Ammon's horn (tissue), 1 donor: Measurements from ENCODE around the gene HMCN2.

Experiments used
- DNase-seq: peaks from one replicate; pipeline ENCODE4 v3.0.0-alpha.2; 2016; ENCODE audit warnings: low spot score

Gene HMCN2

GRCh38 chr9:130346431-130346830, 80.9 kb downstream of the HMCN2 start:
- no peak for DNase-seq

DNA sequence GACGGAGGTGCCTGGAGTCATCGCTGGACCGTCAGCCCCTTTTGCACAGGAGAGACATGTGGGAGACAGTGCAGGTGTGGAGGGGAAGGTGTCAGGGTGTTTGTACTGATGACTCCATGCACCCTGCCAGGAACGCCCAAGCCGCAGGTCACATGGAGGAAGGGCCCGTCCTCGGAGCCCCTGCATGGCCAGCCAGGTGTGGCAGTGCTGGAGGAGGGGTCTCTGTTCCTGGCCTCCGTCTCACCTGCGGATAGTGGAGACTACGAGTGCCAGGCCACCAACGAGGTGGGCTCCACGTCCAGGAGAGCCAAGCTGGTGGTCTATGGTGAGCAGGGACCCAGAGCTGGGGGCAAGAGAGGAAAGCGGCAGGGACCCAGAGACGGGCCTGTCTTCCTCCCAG, 81.5 kb downstream of the HMCN2 start:
- no peak for DNase-seq

DNA sequence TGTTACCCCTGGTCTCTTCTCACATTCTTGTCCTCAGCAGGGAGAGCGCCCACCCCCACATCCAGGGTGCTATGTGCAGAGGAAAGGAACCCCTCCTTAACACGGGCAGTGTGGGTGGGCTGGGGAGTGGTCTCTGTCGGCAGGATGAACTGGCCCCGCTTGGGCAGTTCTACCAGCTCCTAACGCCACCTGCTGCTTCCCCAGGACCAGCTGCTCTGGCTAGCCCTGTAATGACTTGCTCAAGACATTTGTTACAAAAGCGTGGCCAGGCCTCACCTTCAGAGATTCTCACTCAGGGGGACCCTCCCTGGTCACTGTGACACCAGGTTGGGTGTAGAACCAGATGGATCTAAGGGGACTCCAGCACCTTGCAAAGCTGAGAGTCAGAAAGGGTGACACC, 82.4 kb downstream of the HMCN2 start:
- no peak for DNase-seq

- DNase-seq: no peak
These were observed 82.8 kb downstream of the HMCN2 start for GRCh38 chr9:130348341-130348740.

GRCh38 chr9:130348881-130349280, 83.3 kb downstream of the HMCN2 start:
- no peak for DNase-seq

- no peak for DNase-seq
These were observed 83.8 kb downstream of the HMCN2 start for GRCh38 chr9:130349398-130349797.

- DNase-seq: no peak
These were observed 85.8 kb downstream of the HMCN2 start for GRCh38 chr9:130351343-130351742.

DNA sequence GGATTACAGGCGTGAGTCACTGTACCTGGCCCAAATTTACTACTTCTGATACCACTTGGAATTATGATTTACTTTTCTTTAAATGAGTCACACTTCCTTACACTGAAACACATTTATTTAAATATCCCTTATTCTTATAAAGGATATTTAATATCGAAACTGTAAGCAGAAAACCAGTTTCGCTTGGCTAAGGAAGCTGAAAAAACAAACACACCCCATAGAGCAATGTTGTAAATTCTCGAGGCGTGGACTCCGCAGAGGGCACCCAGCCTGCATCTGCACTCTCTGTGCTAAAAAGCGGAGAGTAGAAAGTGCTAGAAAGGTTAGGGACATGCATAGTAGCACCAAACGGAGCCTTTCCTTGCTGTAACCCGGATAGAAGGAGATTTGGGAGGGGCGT, 86.5 kb downstream of the HMCN2 start:
- no peak for DNase-seq

DNA sequence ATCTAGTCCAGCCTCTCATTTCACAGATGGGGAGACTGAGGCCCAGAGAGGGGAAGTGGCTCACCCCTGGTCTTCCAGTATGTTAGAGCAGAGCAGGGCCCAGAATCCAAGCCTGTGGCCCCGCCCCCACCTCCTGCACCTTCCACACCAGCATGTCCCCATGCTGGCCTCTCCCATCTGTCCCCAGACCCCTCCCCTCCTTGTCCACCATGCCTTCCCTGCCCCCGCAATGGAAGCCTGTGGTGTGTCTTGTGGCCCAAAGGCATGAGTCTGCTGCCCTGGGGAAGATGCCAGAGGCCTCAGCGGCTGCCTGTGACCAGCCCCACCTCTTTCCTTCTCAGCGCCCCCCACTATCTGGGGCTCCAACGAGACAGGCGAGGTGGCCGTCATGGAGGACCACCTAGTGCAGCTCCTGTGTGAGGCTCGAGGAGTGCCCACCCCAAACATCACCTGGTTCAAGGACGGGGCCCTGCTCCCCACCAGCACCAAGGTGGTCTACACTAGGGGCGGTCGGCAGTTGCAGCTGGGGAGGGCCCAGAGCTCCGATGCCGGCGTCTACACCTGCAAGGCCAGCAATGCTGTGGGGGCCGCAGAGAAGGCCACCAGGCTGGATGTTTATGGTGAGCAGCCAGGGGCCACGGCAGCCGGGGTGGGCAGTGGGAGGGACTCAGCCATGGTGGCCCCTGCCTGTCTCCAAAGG, 87.2 kb downstream of the HMCN2 start:
- DNase-seq: no peak

- no peak for DNase-seq
These were observed 88.8 kb downstream of the HMCN2 start for GRCh38 chr9:130354378-130354777.

GRCh38 chr9:130354806-130355205, 89.2 kb downstream of the HMCN2 start:
- DNase-seq: no peak

DNA sequence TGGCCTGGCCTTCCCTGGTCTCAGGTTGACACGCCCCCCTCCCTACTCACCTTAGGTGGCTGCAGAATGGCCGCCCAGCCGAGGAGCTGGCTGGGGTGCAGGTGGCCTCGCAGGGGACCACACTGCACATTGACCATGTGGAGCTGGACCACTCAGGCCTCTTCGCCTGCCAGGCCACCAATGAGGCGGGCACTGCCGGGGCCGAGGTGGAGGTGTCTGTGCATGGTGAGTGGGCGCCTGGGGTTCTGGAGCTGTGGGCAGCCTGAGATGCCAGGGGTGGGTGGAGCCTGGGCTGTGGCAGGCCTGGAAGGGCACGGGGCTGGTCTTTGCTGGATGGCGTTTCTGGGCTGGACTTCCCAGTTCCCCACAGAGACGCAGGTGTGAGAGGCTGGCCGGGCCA, 90.5 kb downstream of the HMCN2 start:
- DNase-seq: no peak

GRCh38 chr9:130356877-130357584, 91.5 kb downstream of the HMCN2 start:
- no peak for DNase-seq

DNA sequence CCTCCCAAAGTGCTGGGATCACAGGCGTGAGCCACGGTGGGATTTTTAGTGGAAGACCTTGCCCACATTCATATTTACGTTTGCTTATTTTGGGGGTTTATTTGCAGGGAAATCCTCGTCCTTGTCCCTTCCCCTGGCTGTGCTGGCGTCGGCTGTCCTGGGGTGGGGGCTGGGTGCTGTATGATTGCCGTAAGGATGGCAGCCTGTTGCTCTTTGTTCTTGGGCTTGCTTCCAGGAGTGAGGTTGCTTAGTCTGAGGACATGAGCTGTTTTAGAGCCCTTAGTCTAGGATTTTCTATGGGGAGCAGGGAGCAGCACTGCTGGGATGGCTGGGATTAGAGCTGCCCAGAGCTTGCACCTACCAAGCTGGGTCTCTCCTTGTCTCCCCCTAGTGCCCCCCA, 93.4 kb downstream of the HMCN2 start:
- no peak for DNase-seq

GRCh38 chr9:130359819-130360218, 94.3 kb downstream of the HMCN2 start:
- DNase-seq: no peak

DNA sequence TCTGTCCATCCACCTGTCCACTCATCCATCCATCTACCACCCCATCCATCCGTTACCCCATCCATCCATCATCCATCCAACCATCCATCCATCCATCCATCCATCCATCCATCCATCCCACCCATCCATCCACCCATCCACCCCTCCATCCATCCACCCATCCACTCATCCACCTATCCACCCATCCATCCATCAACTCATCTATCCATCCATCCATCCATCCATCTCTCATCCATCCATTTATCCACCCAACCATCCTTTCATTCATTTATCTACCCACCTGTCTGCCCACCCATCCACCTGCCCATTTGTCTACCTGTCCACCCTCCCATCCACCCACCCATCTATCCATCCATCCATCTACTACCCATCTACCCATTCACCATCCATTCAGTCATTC, 95.1 kb downstream of the HMCN2 start:
- DNase-seq: no peak

DNA sequence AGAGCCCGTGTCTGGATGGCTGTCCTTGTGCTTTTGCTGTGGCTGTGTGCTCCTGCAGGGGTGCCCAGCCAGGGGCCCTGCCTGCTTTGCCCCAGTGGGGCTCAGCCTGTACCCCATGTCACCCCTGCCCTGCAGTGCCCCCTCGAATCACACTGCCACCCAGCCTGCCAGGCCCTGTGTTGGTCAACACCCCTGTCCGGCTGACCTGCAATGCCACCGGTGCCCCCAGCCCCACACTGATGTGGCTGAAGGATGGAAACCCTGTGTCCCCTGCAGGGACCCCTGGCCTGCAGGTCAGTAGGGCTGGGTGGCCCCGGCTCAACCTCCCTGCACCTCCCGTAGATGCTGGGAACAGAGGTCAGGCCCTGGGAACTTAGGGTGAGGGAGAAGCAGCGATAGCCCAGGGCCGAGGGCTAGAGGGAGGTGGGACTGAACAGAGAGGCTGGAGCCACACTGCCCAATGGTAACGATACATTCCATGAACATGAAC, 96.4 kb downstream of the HMCN2 start:
- no peak for DNase-seq

DNA sequence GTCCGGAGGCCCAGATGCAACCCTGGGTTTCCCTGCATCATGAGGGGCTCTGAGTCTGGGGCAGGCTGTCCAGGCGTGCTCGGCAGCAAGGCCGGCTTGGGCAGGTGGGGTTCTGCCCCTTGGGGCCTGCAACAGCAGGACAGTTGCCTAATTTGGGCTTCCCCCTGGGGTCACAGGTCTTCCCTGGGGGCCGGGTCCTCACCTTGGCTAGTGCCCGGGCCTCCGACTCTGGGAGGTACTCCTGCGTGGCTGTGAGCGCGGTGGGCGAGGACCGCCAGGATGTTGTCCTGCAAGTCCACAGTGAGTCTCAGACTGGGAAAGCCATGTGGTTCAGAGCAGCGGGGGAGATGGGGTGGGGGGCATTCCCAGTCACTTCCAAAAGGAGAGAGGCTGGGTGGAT, 97.1 kb downstream of the HMCN2 start:
- DNase-seq: no peak

GRCh38 chr9:130363755-130364404, 98.3 kb downstream of the HMCN2 start:
- DNase-seq: no peak

GRCh38 chr9:130364619-130365322, 99.2 kb downstream of the HMCN2 start:
- DNase-seq: no peak

DNA sequence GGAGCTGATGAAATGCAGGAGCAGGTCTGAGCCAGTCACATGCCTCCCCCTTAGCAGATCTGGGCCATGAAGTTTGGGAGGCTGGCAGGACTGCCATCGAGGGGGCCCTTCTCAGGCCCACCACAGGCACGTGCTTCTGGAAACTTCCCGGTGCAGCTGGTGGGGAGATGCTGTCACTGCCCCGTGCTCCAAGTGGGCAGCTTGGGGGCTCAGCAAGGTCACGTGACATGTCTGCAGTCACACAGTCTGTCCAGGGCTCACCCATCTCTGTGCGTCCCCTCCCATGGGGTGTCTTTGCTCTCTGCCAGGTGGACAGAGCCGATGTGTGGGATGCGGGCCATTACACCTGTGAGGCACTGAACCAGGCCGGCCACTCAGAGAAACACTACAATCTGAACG, 99.8 kb downstream of the HMCN2 start:
- no peak for DNase-seq

GRCh38 chr9:130366072-130366471, 100.5 kb downstream of the HMCN2 start:
- no peak for DNase-seq
